Right lobe of liver (tissue), 6 donors: Measurements from ENCODE around the gene TMC2. TPM values are rescaled to one million over a fixed set of nuclear protein-coding genes. Genes with fewer than 3 reads are reported as not detected.

ENCODE experiments used
- ATAC-seq, 4 donors: fragments of 200-7000 bp; cut with Tn5 transposase; one replicate each; pipeline ENCODE4 v1.9.1; 2020; ENCODE audit warnings: mild to moderate bottlenecking in 4 of 4, moderate library complexity in 4 of 4
- DNase-seq, 3 donors: peaks; one replicate each; pipeline ENCODE4 v3.0.0-alpha.2; 2020
- H3K27ac ChIP-seq, 3 donors: fragments of 200-600 bp; one replicate each; pipeline ENCODE4 v1.8.0; 2022
- H3K27me3 ChIP-seq, 2 donors: fragments of 200-600 bp; one replicate each; pipeline ENCODE4 v1.8.0; 2022
- H3K36me3 ChIP-seq, 4 donors: fragments of 200-600 bp; sonication (generic) in 1 of 4; one replicate each; pipeline versions ENCODE4 v1.5.1 to v1.8.0; 2017 to 2022; ENCODE audit warnings: control low read depth in 1 of 4
- H3K4me1 ChIP-seq, 4 donors: fragments of 200-600 bp; sonication (generic) in 1 of 4; one replicate each; pipeline versions ENCODE4 v1.5.1 to v1.8.0; 2017 to 2022; ENCODE audit warnings: control low read depth in 1 of 4
- H3K4me3 ChIP-seq, 3 donors: fragments of 200-600 bp; one replicate each; pipeline ENCODE4 v1.8.0; 2022
- H3K9me3 ChIP-seq, 4 donors: fragments of 200-600 bp; sonication (generic) in 1 of 4; one replicate each; pipeline versions ENCODE4 v1.5.1 to v1.8.0; 2017 to 2022; ENCODE audit warnings: control low read depth in 1 of 4
- POLR2A ChIP-seq: fragments of 450-650 bp; IDR thresholded peaks from one replicate; pipeline ENCODE4 v1.6.1; 2017; ENCODE audit warnings: antibody characterized with exemption, mild to moderate bottlenecking
- WGBS: methylation state at CpG from one replicate; pipeline ENCODE4 v1.1.6; 2018; ENCODE audit warnings: low coverage, low lambda C conversion rate; ENCODE audit not compliant: insufficient coverage; ENCODE audit errors: missing lambda C conversion rate; 5-methylcytosine and 5-hydroxymethylcytosine counted together
- intact Hi-C, 2 donors: fragments of 100-400 bp; cut with DNase I; formaldehyde crosslinking; loops; one replicate each; pipeline versions ENCODE4 v1.11.2 to v1.14.1; 2022
- total RNA-seq, 6 experiments: library from RNA; depleted of rRNA in 2 of 6; stranded (reverse); fragments of >200 nt in 2 of 6; fragmentation: NEBNext Ultra II Directional in 3 of 6; extraction: Animal tissue kit (Norgen Biotek cat#: 25700) in 3 of 6; gene quantifications; one replicate each; pipeline versions ENCODE4 v1.1.0 to v1.2.4, GENCODE V29; 2016 to 2023
- TF ChIP-seq, protein P1 (sequence below), 4 donors: fragments of 200-600 bp in 3 of 4; fragments of 450-650 bp in 1 of 4; IDR thresholded peaks; one replicate each; pipeline versions ENCODE4 v1.5.1 to v1.8.0; 2016 to 2022; ENCODE audit warnings: antibody characterized with exemption in 4 of 4, mild to moderate bottlenecking in 2 of 4
- donor health status: DM: no; HTN: yes; CAD: no.
- donor health status: DM: no; HTN: no; CAD: no.
- donor health status: DM: no; HTN: no; CAD: no.
- donor health status: DM: no; HTN: yes; CAD: no.
- donor health status: DM: no; HTN: yes; CAD: no.

TMC2 gene
- total RNA-seq, 6 experiments from 2014 or later = not detected

DNA sequence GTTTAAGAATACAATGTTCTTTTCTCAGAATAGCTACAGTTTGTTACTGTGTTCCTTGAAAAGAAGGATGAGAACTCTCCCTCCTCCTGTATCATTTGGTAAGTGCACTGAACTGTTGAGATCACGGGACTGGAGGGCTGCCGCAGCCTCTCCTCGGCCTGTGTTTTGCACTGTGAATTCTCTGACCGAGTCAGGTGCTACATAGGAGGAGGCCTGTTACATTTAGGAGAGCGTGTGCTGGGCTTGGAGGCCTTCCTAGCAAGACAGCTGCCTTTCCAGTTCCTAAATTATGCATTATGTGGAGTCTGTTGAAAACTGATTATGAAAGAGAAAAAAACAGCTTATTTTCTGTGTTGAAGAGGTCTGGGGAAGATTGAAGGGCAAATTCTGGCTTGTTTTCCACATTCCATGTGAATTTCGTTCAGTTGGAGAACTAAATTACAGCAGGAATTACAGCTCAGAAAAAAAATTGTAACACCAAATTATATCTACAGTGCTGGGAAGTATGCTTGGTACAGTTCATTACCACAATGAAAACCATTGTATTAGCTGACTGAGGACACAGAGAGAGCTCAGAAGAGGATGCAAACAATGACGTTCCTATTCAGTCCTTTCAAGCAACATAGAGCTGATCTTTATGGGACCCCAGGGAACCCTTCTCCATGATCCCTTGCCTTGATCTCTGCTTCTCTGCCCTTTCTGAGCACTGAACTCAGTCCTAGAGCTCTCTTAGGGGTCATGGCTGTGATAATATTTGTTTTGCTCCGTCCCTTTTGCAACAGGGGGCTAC, 2.8 kb downstream of the TMC2 start:
- WGBS = 33% methylated on average over 7 of the region's 8 CpGs
- Histone ChIP-seq H3K27me3 (no peaks in the 10 kb centered on the region), H3K27ac (no peak overlapping the region), H3K4me3 (no peak overlapping the region), H3K9me3 (no peaks in the 10 kb centered on the region), H3K36me3 (no peaks in the 10 kb centered on the region), H3K4me1 (no peaks in the 10 kb centered on the region)
- ATAC-seq = no peak
- intact Hi-C loops = loop anchor here in 1 of 2 donors (10.0 kb wide), 1 partner anchor 106 kb away; no protein-coding TSS in a partner anchor
- DNase-seq = no peak
- TF ChIP-seq, protein P1, sequence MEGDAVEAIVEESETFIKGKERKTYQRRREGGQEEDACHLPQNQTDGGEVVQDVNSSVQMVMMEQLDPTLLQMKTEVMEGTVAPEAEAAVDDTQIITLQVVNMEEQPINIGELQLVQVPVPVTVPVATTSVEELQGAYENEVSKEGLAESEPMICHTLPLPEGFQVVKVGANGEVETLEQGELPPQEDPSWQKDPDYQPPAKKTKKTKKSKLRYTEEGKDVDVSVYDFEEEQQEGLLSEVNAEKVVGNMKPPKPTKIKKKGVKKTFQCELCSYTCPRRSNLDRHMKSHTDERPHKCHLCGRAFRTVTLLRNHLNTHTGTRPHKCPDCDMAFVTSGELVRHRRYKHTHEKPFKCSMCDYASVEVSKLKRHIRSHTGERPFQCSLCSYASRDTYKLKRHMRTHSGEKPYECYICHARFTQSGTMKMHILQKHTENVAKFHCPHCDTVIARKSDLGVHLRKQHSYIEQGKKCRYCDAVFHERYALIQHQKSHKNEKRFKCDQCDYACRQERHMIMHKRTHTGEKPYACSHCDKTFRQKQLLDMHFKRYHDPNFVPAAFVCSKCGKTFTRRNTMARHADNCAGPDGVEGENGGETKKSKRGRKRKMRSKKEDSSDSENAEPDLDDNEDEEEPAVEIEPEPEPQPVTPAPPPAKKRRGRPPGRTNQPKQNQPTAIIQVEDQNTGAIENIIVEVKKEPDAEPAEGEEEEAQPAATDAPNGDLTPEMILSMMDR (IDR thresholded peaks at IDR 0.05) = no peak
- no peak for TF ChIP-seq POLR2A

DNA sequence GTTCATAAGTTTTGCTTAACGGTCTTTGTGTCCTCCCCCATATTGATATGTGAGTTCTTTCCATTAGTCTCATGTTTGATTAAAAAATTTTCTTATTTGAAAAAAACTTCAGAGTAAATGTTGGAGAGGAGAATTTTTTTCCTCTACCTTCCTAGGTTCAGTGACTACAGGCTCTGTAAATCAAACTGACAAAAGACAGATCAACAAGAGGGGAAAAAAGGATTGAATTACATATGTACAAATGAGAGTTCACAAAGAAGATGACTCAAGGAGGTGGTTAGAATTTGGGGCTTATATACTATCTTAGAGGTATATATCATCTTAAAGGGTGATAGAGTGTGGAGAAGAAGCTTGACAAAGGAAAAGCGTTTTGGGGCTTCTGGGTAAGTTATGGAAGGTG, 5.6 kb downstream of the TMC2 start:
- no peaks in the 10 kb centered on the region for H3K27me3 ChIP-seq
- no peak for ATAC-seq

DNA sequence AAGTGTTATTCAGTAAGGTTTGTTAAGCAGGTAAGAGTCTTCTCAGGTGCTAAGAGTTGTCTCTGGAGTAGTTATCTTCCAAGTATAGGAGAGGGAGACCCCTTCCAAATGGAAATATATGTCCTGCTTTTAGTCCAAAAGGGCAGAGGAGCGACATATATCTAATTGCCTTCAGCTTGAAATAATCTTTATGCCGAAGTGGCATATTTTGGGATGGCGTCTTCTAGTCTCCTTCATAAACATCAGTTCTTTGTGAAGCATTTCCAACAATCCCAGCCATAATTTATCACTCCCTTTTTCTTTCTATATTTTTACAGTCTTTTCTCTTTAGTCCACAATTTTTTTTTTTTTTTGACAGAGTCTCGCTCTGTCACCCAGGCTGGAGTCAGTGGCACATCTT, 6.0 kb downstream of the TMC2 start:
- WGBS = 89% methylated on average over 3 of the region's 4 CpGs
- Histone ChIP-seq H3K36me3 (no peaks in the 10 kb centered on the region), H3K27ac (no peak overlapping the region), H3K4me3 (no peak overlapping the region), H3K27me3 (no peaks in the 10 kb centered on the region), H3K4me1 (no peaks in the 10 kb centered on the region), H3K9me3 (no peaks in the 10 kb centered on the region)
- ATAC-seq (no peak), DNase-seq (no peak)
- no peak for TF ChIP-seq POLR2A
- TF ChIP-seq, protein P1 (IDR thresholded peaks at IDR 0.05) = no peak
- intact Hi-C loops = no loop called here

More for the DNA sequence above, 5.6 kb downstream of the TMC2 start:
- DNase-seq = no peak
- no peak overlapping the region for H3K4me3 ChIP-seq
- H3K4me1 ChIP-seq = no peaks in the 10 kb centered on the region
- H3K36me3 ChIP-seq = no peaks in the 10 kb centered on the region
- no peak for TF ChIP-seq POLR2A
- TF ChIP-seq, protein P1 (IDR thresholded peaks at IDR 0.05) = no peak
- intact Hi-C loops = no loop called here
- H3K9me3 ChIP-seq = no peaks in the 10 kb centered on the region
- H3K27ac ChIP-seq = no peak overlapping the region
- 69% methylated on average over 2 of the region's 2 CpGs for WGBS

DNA sequence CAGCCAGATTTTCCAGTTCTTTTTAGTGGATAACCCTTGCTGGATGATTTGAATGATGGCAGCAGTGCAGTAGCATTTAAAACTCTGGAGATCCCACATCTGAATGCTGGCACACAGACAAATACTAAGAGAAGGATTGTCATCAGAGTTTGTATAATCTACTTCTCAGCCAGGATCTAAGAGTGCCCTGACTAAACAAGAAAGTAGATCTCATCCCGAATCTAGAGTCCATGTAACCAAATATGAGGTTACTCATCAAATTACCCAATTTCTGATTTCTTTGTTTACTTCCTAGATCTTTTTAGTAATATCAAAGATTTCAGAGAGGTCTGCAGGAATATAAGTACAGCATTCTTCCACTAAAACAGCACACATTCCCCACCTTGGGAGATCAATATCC, 7.8 kb downstream of the TMC2 start:
- DNase-seq (no peak), ATAC-seq (no peak)
- Histone ChIP-seq H3K9me3 (no peaks in the 10 kb centered on the region), H3K27me3 (no peaks in the 10 kb centered on the region), H3K4me3 (no peak overlapping the region), H3K36me3 (no peaks in the 10 kb centered on the region), H3K27ac (no peak overlapping the region), H3K4me1 (no peaks in the 10 kb centered on the region)
- TF ChIP-seq, protein P1 (IDR thresholded peaks at IDR 0.05) = no peak
- no peak for TF ChIP-seq POLR2A
- intact Hi-C loops = no loop called here
- WGBS = 40% methylated on average over 1 of the region's 1 CpG
